Stimulated activated CD8-positive, alpha-beta memory T cell treated with anti-CD3 and anti-CD28 coated beads, Interleukin-12 subunit alpha, Interleukin-12 subunit beta, amount 100 ng/mL, for 4 hours (primary cell): Measurements from ENCODE around the gene SOCS3.

Experiments
- DNase-seq: peaks from one replicate; pipeline ENCODE4 v3.0.0-alpha.2; 2020; ENCODE audit warnings: low read depth

SOCS3 gene

GRCh38 chr17:78390241-78391050, 30.6 kb upstream of the SOCS3 start:
- DNase-seq, result no peak

- DNase-seq, result no peak
These were observed 28.4 kb upstream of the SOCS3 start for GRCh38 chr17:78387977-78388941.

- DNase-seq, result no peak
These were observed 24.8 kb upstream of the SOCS3 start for GRCh38 chr17:78384479-78385175.

- no peak for DNase-seq
These were observed 24.0 kb upstream of the SOCS3 start for GRCh38 chr17:78383725-78384471.

- DNase-seq, result no peak
These were observed 21.8 kb upstream of the SOCS3 start for GRCh38 chr17:78381601-78382232.

GRCh38 chr17:78380370-78380769, 20.5 kb upstream of the SOCS3 start:
- DNase-seq, result no peak

- DNase-seq, result no peak
These were observed 19.2 kb upstream of the SOCS3 start for GRCh38 chr17:78379131-78379491.

- peak; percentile 73 for DNase-seq
These were observed 18.6 kb upstream of the SOCS3 start, which contains the start of gene PGS1 for GRCh38 chr17:78378225-78379130. Gene PGS1 (plus strand): TSS chr17:78378649. CDS start chr17:78378666, 17 bp downstream.

GRCh38 chr17:78377858-78378224, 18.0 kb upstream of the SOCS3 start:
- no peak for DNase-seq

- no peak for DNase-seq
These were observed 16.3 kb upstream of the SOCS3 start for GRCh38 chr17:78376161-78376560.

GRCh38 chr17:78375401-78376151, 15.7 kb upstream of the SOCS3 start:
- DNase-seq, result no peak

GRCh38 chr17:78374631-78375274, 14.9 kb upstream of the SOCS3 start:
- no peak for DNase-seq

- no peak for DNase-seq
These were observed 14.3 kb upstream of the SOCS3 start for GRCh38 chr17:78374189-78374588.

GRCh38 chr17:78372841-78373240, 13.0 kb upstream of the SOCS3 start:
- DNase-seq, result no peak

- DNase-seq, result no peak
These were observed 11.2 kb upstream of the SOCS3 start for GRCh38 chr17:78371056-78371455.

GRCh38 chr17:78369791-78370381, 10.0 kb upstream of the SOCS3 start:
- DNase-seq, result no peak

GRCh38 chr17:78368854-78369495, 9.1 kb upstream of the SOCS3 start:
- no peak for DNase-seq

- no peak for DNase-seq
These were observed 8.5 kb upstream of the SOCS3 start for GRCh38 chr17:78368348-78368747.
